Measurements from ENCODE around the gene OR2W3. TPM values are rescaled to one million over a fixed set of nuclear protein-coding genes. Genes with fewer than 3 reads are reported as not detected.

OR2W3 gene
- total RNA-seq, 1 experiment from 2014 or later = not detected

- no peak overlapping the region for H3K27ac Mint-ChIP-seq
- H3K4me2 ChIP-seq (ENCODE audit: insufficient read depth, insufficient read length, low read length) = no peak overlapping the region
- H3K23me2 ChIP-seq (ENCODE audit: insufficient read length, low read depth, low read length, poor library complexity, severe bottlenecking) = no peaks in the 10 kb centered on the region
- no peaks in the 10 kb centered on the region for H3K79me1 ChIP-seq (ENCODE audit: insufficient read depth, low read depth, low read length, poor library complexity, severe bottlenecking)
- no peak overlapping the region for H4K91ac ChIP-seq (ENCODE audit: insufficient read length, low read depth, low read length)
- H3K23ac ChIP-seq (ENCODE audit: insufficient read length, low read depth, low read length) = no peak overlapping the region
- no peak for TF ChIP-seq CTCF (conservative IDR thresholded peaks at IDR 0.05)
- H2AFZ ChIP-seq (ENCODE audit: low read length) = no peak overlapping the region
- no peak overlapping the region for H2BK5ac ChIP-seq (ENCODE audit: insufficient read length, low read length)
- no peak overlapping the region for H2AK5ac ChIP-seq (ENCODE audit: insufficient read length, low read length)
- WGBS (ENCODE audit: extremely low coverage, insufficient read length, low lambda C conversion rate) = no CpG with 5 or more reads among the region's 4 CpGs
- peaks cover 2% of the 10 kb centered on the region; the same call in 1 of the 2 replicates for H3K79me2 ChIP-seq (ENCODE audit: insufficient read depth, low read length)
- H2BK15ac ChIP-seq (ENCODE audit: low read depth, low read length) = no peak overlapping the region
- no peaks in the 10 kb centered on the region for H4K20me1 ChIP-seq (ENCODE audit: control insufficient read depth, insufficient read depth, insufficient read length)
- H3K4me1 Mint-ChIP-seq = peaks cover 0 to 4% of the 10 kb centered on the region in 2 experiments; a peak in 3 of 4 replicates
- H3K4me3 Mint-ChIP-seq = no peak overlapping the region
- H3K18ac ChIP-seq (ENCODE audit: insufficient read length, low read depth, low read length) = no peak overlapping the region
- H3K4me1 ChIP-seq (ENCODE audit: insufficient read depth, low read length) = no peaks in the 10 kb centered on the region
- no peak overlapping the region for H2BK20ac ChIP-seq (ENCODE audit: low read depth, low read length, poor library complexity, severe bottlenecking)
- no peak overlapping the region for H3K14ac ChIP-seq (ENCODE audit: insufficient read depth, low read length)
- H2BK120ac ChIP-seq (ENCODE audit: low read depth, low read length, poor library complexity, severe bottlenecking) = no peak overlapping the region
- no peak for DNase-seq
- peaks cover 45 to 47% of the 10 kb centered on the region in 2 experiments for H3K9me3 Mint-ChIP-seq
- H3K27ac ChIP-seq (ENCODE audit: insufficient read length, low read depth, low read length) = no peak overlapping the region
- H3K27me3 ChIP-seq (ENCODE audit: insufficient read depth, low read length) = peaks cover 2% of the 10 kb centered on the region; the same call in 1 of the 2 replicates
- no peak overlapping the region for H3T11ph ChIP-seq (ENCODE audit: low read length)
- no peak overlapping the region for H4K5ac ChIP-seq (ENCODE audit: insufficient read length, low read depth, low read length)
- no peak overlapping the region for H3K9ac ChIP-seq (ENCODE audit: extremely low read depth, insufficient read length, low read length)
- peaks cover 0 to 10% (median 0%) of the 10 kb centered on the region in 3 experiments; a peak in 2 of 7 replicates for H3K36me3 Mint-ChIP-seq (ENCODE audit: insufficient read depth in 1 of 3, low read depth in 3 of 3)
- H2BK12ac ChIP-seq (ENCODE audit: insufficient read length, low read depth, low read length) = no peak overlapping the region
- H3K27me3 Mint-ChIP-seq (ENCODE audit: low read depth) = peaks cover 5% of the 10 kb centered on the region
- peaks cover 22% of the 10 kb centered on the region for H3K9me3 ChIP-seq (ENCODE audit: control insufficient read depth, low read depth, low read length)
- H4K8ac ChIP-seq (replicated peaks; ENCODE audit: insufficient read length, low read depth, low read length) = no peak overlapping the region
- no peak overlapping the region for H3K4ac ChIP-seq (ENCODE audit: low read depth, low read length)
- H3K56ac ChIP-seq (ENCODE audit: insufficient read length, low read depth, low read length) = no peak overlapping the region
These were observed 32.6 kb upstream of the OR2W3 start for GRCh38 chr1:247862756-247863155.

Data from H9 (cell line).